Renal cortex interstitium (tissue), 11 donors: Measurements from ENCODE around the gene UMPS. TPM values are rescaled to one million over a fixed set of nuclear protein-coding genes. Genes with fewer than 3 reads are reported as not detected.
"Not testable (repeated sequence)": the region's sequence is repeated elsewhere in the genome, so short reads cannot be mapped to it uniquely, and the experiment has no call there.

ENCODE experiments used
- DNase-seq, 11 donors: peaks; one replicate each; pipeline ENCODE4 v3.0.0-alpha.2; 2013; ENCODE audit warnings: low read depth in 9 of 11, low spot score in 4 of 11; ENCODE audit errors: extremely low read depth in 1 of 11
- polyA plus RNA-seq, 3 donors: library from polyadenylated mRNA; unstranded; fragments of 120-200 nt; gene quantifications; one replicate each; pipeline ENCODE4 v1.2.1, GENCODE V29; 2013; ENCODE audit not compliant: insufficient read length in 3 of 3

UMPS gene
- polyA plus RNA-seq, 3 donors, result 41.0 to 52.9 (median 45.9) TPM

GRCh38 chr3:124699686-124700396, 30.4 kb upstream of the UMPS start:
- DNase-seq, result peak in 1 of 11 donors; percentile 13

- peak in 1 of 11 donors; percentile 15 for DNase-seq
These were observed 29.2 kb upstream of the UMPS start for GRCh38 chr3:124700880-124701684.

- no peak for DNase-seq
These were observed 28.6 kb upstream of the UMPS start for GRCh38 chr3:124701687-124702086.

- DNase-seq, result no peak
These were observed 27.3 kb upstream of the UMPS start for GRCh38 chr3:124702950-124703349.

GRCh38 chr3:124705552-124705951, 24.7 kb upstream of the UMPS start:
- no peak for DNase-seq

- not testable (repeated sequence) for DNase-seq
These were observed 23.0 kb upstream of the UMPS start for GRCh38 chr3:124707223-124707622.

GRCh38 chr3:124707656-124708062, 22.6 kb upstream of the UMPS start:
- no peak for DNase-seq

GRCh38 chr3:124714223-124714853, 15.9 kb upstream of the UMPS start:
- DNase-seq, result no peak

GRCh38 chr3:124722589-124722988, 7.7 kb upstream of the UMPS start:
- no peak for DNase-seq

GRCh38 chr3:124730941-124731297, 667 bp downstream of the UMPS start:
- no peak for DNase-seq

- no peak for DNase-seq
These were observed 1.5 kb downstream of the UMPS start for GRCh38 chr3:124731760-124732159.

- no peak for DNase-seq
These were observed 10.8 kb downstream of the UMPS start for GRCh38 chr3:124741027-124741426.

- no peak for DNase-seq
These were observed 15.5 kb downstream of the UMPS start for GRCh38 chr3:124745756-124746155.

- no peak for DNase-seq
These were observed 17.1 kb downstream of the UMPS start for GRCh38 chr3:124747111-124747981.

- DNase-seq, result no peak
These were observed 18.4 kb downstream of the UMPS start for GRCh38 chr3:124748560-124749198.

- DNase-seq, result not testable (repeated sequence)
These were observed 19.6 kb downstream of the UMPS start for GRCh38 chr3:124749877-124750276.

GRCh38 chr3:124751501-124751900, 21.2 kb downstream of the UMPS start:
- no peak for DNase-seq

- DNase-seq, result no peak
These were observed 21.8 kb downstream of the UMPS start for GRCh38 chr3:124752051-124752450.

- DNase-seq, result not testable (repeated sequence)
These were observed 27.7 kb downstream of the UMPS start for GRCh38 chr3:124757926-124758325.
